ENCODE results near the gene PLCH2. TPM values are rescaled to one million over a fixed set of nuclear protein-coding genes. Genes with fewer than 3 reads are reported as not detected.

PLCH2 gene
- total and polyA plus RNA-seq, 2 donors (not counting 3 experiments of a cell fraction or from before 2014, with no cell fraction given) = 0.19 to 0.31 TPM

GRCh38 chr1:2430592-2430973, 45.5 kb upstream of the PLCH2 start:
- Histone ChIP-seq H3K9ac (replicated peaks; ENCODE audit: extremely low read depth, insufficient read depth, low read length) (no peak overlapping the region), H3K79me2 (ENCODE audit: control insufficient read depth, insufficient read depth, low read length) (no peaks in the 10 kb centered on the region), H3K4me1 (ENCODE audit: control insufficient read depth, extremely low read depth, insufficient read depth, low read length) (no peaks in the 10 kb centered on the region), H3K9me1 (replicated peaks; ENCODE audit: control insufficient read depth, extremely low read depth, insufficient read depth, low read length) (no peaks in the 10 kb centered on the region), H3K27me3 (ENCODE audit: control insufficient read depth in 2 of 2, insufficient read depth in 2 of 2, low read length in 2 of 2) (no peaks in the 10 kb centered on the region), H3K9me3 (replicated peaks; ENCODE audit: control insufficient read depth, insufficient read depth, low read length) (no peaks in the 10 kb centered on the region), H3K4me3 (replicated peaks in 1 of 3; ENCODE audit: insufficient read depth in 1 of 3, low read depth in 1 of 3, low read length in 3 of 3) (no peak overlapping the region), H3K27ac (ENCODE audit: insufficient read depth, low read depth, low read length) (no peak overlapping the region), H3K4me2 (ENCODE audit: insufficient read depth, low read length) (no peak overlapping the region), H3K36me3 (ENCODE audit: control insufficient read depth in 2 of 2, extremely low read depth in 1 of 2, insufficient read depth in 2 of 2, low read length in 2 of 2) (no peaks in the 10 kb centered on the region), H2AFZ (ENCODE audit: low read depth, low read length) (no peak overlapping the region), H4K20me1 (replicated peaks; ENCODE audit: control insufficient read depth, extremely low read depth, insufficient read depth, low read length) (no peaks in the 10 kb centered on the region)
- ChIA-PET CTCF (interaction anchor here (2.0 kb wide), 1 partner anchor 117 kb away, joined by 4 read pairs; no protein-coding TSS in a partner anchor), POLR2A (no interaction called here)
- dilution Hi-C loops (cut with MboI; ENCODE audit: extremely low pct_ligation_motif_present, low sequenced_read_pairs) (no loop called here), intact Hi-C loops (cut with micrococcal nuclease) (no loop called here)
- no peak for DNase-seq (ENCODE audit: low read depth, low spot score)
- no peak for TF ChIP-seq POLR2AphosphoS5 (IDR thresholded peaks at IDR 0.05; ENCODE audit: insufficient read depth, low read depth, low read length)
- TF ChIP-seq MAX (IDR thresholded peaks at IDR 0.05; ENCODE audit: insufficient read depth, insufficient read length) = no peak
- TF ChIP-seq GATA2 (IDR thresholded peaks at IDR 0.05; ENCODE audit: insufficient read depth, insufficient read length, low read depth, low read length) = no peak
- no peak for TF ChIP-seq MYC (IDR thresholded peaks at IDR 0.05; ENCODE audit: low read depth, low read length)
- no peak for TF ChIP-seq JUN (IDR thresholded peaks at IDR 0.05; ENCODE audit: borderline replicate concordance, insufficient read depth, insufficient read length, low read depth)
- no peak for TF ChIP-seq CTCF (IDR thresholded peaks at IDR 0.05; ENCODE audit: extremely low read depth in 1 of 2, insufficient read depth in 1 of 2, low read depth in 1 of 2, low read length in 2 of 2)
- TF ChIP-seq POLR2A (IDR thresholded peaks at IDR 0.05; ENCODE audit: low read depth, low read length) = no peak
- no peak for TF ChIP-seq FOS (IDR thresholded peaks at IDR 0.05; ENCODE audit: borderline replicate concordance, insufficient read depth, low read length)
- TF ChIP-seq EZH2 (IDR thresholded peaks at IDR 0.05; ENCODE audit: borderline replicate concordance, low read depth, low read length, severe bottlenecking) = no peak
- FAIRE-seq = no peak
- BruUV-seq (replicated peaks) = no TSS peak

All from endothelial cell of umbilical vein (primary cell).